GM20431 (cell line): ENCODE data around the gene DEGS2.
"Not testable (repeated sequence)": the region's sequence is repeated elsewhere in the genome, so short reads cannot be mapped to it uniquely, and the experiment has no call there.

Experiments used
- in situ Hi-C: fragments of 300-500 bp; cut with MseI, MboI; formaldehyde crosslinking; loops from one replicate; pipeline ENCODE4 v1.15.0; 2020; ENCODE audit warnings: low sequenced_read_pairs; ENCODE audit not compliant: unreplicated experiment

DEGS2 gene

DNA sequence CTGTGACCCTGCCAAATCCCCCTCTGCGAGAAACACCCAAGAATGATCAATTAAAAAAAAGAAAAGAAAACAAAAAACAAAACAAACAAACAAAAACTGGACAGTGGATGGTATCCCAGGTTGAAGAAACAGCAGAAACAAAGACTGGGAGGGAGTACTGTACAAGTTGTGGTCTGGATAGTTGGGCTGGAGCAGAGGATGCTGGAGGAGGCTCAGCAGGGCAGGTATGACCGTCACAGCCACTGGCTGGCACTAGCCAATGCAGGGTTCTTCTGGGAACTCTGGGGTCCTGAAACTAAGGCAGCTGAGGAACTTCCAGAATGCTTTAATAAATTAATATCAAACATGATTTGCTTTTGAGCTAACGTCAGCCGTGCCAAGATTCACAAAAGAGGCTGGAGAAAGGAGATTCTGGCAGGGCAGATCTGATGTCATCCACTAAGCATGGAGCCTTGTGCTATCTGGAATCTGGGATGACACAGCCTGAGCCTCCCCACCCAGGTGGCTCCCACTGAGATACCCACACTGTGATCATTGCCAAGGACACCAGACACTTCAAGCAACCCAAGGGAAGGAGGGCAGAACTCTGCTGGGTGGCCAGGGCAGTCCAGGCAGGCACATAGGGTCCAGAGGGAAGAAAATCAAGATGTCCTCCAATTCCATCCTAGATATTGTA lies 22.6 kb upstream of the DEGS2 start:
- in situ Hi-C loops: loop anchor here (10.0 kb wide), 1 partner anchor 197 kb away; no protein-coding TSS in a partner anchor

DNA sequence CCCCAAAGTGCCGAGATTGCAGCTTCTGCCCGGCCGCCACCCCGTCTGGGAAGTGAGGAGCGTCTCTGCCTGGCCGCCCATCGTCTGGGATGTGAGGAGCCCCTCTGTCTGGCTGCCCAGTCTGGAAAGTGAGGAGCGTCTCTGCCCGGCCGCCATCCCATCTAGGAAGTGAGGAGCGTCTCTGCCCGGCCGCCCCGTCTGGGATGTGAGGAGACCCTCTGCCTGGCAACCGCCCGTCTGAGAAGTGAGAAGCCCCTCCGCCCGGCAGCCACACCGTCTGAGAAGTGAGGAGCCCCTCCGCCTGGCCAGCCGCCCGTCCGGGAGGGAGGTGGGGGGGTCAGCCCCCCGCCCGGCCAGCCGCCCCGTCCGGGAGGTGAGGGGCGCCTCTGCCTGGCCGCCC lies 21.2 kb upstream of the DEGS2 start:
- in situ Hi-C loops: loop anchor here (10.0 kb wide), 1 partner anchor 196 kb away; no protein-coding TSS in a partner anchor

DNA sequence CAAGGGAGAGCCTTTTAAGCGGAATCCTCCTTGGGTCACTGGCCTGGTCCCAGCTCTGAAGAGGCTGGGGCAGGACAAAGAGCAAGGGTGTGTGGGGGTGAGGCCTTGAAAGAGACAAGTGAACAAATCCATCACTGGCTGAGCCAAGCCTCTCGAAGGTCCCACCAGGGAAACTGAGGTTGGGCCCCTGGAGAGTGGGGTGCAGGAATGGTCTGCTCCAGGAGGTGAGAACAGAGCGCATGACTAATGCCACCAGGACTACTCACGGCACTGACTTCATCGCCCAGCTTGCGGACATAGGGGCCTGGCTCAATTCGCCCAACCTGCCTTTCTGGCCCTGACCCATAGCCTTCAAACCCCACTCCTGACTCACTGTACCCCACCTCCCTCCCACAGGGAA lies 19.2 kb upstream of the DEGS2 start:
- in situ Hi-C loops: no loop called here

DNA sequence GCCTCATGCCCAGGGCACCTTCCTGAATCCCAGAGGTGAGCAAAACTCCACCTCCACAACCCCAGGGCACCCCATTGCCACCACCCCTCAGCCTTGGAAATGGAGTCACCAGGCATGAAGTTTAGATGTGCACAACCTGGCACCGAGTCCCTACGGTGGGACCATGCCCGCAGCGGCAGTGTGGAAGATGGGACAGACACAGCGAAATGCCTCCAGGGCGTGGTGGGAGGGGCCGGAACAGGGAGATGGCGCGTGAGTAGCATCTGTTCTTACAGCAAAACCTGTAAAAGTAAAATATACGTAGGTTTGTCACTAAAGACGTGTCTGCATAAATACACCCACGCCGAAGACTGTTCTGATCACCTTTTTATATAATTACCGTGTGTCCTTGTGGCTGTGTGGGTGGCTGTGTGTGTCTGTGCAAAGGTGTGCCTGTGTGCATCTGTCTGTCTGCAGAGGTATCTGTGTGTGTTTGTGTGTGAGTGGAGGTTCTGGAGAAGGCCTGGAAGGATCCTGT lies 17.4 kb upstream of the DEGS2 start:
- in situ Hi-C loops: no loop called here

DNA sequence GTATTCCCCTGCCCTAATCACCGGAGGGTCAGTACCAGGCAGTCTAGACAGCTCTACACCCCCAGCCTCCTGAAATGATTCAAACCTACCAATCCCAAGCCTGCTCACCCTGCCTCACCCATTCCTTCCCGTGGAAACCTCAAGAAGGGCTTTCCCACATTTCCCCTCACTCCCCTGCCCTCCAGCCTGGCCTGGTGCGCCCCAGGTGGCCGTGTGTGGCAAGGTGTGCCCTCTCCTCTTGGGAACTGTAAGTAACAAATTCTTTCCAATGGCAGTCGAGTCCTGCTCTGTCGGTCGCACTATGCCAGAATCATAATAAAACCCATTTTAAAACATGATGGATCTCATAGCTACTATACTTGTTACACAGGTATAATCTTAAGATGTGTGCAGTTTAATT lies 13.9 kb upstream of the DEGS2 start:
- in situ Hi-C loops: no loop called here

DNA sequence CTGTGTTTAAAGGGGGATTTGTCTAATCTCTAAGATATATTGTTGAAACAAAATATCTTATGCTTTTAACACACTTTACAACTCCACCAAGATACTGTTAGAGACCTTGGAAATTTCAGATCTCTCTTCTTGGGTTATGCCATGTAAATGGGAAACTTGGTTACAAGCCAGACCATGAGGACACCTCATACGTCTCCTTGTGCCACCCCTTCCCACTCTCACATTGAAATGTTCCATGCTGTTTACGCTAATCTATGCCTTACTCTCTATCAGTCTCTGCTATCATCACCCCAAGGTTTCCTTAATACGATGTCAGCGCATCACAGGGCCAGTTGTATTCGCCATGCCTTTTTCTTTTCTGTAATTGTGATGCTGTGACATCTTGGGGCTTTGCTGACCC lies 13.4 kb upstream of the DEGS2 start:
- in situ Hi-C loops: no loop called here

DNA sequence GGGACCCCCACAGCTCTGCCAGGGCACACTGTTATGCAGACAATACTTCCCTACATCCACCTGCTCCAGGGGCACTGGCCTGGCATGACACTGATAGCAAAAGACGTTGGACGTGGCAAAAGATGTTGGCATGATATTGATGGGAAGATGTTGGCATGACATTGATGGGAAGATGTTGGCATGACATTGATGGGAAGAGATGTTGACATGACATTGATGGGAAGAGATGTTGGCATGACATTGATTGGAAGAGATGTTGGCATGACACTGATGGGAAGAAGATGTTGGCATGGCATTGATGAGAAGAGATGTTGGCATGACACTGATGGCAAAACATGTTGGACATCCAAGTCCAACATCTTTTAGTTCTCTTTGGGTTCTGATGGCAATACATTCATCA lies 11.4 kb upstream of the DEGS2 start:
- in situ Hi-C loops: no loop called here

DNA sequence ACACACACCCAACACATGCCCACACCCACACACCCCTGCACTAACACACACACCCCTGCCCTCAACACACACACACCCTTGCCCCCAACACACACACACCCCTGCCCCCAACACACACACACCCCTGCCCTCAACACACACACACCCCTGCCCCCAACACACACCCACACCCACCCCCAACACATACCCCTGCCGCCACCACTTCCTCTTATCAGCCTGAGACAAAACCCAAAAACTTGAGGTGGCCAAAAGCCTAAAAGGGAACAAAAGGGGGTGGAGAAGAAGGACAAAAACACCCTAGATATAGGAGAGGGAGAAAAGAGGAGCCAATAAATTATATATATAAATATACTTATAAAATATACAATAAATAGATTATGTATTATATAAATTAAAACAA lies 9.1 kb upstream of the DEGS2 start:
- in situ Hi-C loops: no loop called here

DNA sequence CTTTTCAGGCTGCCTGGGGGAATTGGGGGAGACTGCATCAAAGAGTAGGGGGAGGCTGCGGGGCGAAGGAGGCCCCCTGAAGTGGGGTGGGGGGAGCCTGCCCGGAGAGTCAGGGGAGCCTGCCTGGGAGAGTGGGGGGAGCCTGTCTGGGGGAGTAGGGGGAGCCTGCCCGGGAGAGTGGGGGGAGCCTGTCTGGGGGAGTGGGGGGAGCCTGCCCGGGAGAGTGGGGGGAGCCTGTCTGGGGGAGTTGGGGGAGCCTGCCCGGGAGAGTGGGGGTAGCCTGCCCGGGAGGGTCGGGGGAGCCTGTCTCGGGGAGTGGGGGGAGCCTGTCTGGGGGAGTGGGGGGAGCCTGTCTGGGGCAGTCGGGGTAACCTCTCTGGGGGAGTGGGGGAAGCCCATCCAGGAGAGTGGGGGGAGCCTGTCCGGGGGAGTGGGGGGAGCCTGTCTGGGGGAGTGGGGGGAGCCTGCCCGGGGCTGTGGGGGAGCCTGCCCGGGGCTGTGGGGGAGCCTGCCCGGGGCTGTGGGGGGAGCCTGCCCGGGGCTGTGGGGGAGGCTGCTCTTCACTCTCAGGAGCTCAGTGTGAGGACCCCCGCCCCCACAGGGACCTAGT lies 6.5 kb upstream of the DEGS2 start:
- in situ Hi-C loops: no loop called here

DNA sequence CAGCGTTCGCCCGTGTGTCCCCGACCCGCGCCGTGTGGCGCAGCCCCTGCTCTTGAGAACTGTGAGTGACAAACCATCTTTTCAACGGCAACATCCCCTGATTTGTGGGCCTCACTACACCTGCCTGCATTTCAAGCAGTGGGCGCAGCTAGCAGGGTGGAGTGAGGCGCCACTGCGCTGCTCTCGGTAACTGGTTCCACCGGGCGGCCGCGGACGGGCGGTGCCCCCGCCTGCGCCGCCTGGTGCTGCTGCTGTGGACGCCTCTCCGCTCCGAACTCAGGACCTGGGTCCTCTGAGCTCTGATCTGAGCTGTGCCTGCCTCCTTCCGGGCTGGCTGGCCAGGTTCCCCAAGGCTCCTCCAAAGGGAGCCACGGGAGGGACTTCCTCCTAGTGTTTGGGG lies 5.9 kb upstream of the DEGS2 start:
- in situ Hi-C loops: no loop called here

DNA sequence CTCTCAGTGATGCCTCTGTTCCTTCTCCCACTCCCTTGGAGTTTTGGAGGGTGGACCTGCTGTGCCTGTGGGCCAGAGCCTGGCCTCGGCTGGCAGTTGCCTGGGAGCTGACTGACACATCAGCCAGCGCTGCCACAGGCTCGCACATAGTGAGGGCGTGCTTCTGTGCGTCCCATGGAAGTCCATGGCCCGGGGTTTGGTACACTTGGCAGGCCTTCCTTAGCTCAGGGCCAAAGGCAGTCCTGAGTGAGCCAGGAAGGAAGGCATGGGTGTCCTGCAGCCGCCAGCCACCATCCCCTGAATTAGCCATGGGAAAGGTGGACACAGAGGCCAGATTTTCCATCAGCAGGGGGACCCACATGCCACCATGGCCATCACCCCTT lies 1.1 kb upstream of the DEGS2 start:
- in situ Hi-C loops: no loop called here

DNA sequence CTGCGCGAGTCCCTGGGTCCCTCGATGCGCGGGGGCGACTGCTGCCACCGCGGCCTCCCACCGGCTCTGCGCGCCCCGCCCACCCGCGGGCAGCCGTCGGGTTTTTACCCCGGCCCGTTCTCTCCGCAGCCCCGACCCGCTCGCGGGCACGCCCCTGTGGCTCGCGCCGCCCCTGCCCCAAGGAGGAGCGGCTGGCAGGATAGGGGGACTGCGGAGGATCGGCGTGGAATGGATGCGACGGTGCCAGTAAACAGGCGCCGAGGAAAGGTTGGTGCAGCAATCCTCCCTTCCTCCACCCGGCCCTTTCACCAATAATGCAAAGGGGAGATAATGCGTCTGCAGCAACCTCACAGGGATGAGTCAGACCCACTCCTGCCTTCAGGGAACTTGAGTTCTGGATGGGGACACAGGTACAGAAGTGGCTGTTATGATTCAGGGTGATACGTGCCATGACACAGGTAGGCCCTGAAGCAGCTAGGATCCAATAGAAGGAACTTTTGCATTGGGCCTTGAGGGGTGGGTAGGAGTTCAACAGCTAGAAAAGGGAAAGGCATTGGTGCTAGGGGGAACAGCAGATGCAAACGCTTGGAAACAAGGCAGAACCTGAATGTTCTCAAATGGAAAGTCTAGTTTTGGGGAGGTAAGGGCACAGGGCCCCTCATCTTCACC lies 554 bp upstream of the DEGS2 start:
- in situ Hi-C loops: no loop called here

DNA sequence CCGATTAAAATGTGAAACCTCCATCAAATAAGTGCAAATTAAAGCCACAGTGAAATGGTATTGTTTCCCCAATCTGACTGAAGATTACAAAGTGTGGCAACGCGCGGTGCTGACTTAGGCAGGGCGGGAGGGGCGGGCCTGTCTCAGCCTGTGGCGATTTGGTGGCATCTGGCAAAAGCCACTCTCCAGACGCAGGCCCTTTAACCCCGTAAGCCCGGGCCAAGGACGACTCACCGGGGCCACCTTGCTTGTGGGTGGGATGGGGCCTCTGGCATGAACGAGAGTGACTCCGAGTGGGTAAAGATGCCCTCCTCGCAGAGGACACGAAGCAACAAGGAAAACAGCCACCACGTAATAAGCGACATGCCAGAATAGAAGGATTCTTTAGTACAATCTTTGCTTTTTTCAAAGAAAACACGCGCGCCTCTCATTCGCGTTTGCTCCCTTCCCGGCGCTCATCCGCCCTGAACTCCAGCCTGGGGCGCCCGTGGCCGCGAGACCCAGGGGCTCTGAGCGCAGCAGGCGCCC lies 815 bp downstream of the DEGS2 start:
- in situ Hi-C loops: no loop called here

DNA sequence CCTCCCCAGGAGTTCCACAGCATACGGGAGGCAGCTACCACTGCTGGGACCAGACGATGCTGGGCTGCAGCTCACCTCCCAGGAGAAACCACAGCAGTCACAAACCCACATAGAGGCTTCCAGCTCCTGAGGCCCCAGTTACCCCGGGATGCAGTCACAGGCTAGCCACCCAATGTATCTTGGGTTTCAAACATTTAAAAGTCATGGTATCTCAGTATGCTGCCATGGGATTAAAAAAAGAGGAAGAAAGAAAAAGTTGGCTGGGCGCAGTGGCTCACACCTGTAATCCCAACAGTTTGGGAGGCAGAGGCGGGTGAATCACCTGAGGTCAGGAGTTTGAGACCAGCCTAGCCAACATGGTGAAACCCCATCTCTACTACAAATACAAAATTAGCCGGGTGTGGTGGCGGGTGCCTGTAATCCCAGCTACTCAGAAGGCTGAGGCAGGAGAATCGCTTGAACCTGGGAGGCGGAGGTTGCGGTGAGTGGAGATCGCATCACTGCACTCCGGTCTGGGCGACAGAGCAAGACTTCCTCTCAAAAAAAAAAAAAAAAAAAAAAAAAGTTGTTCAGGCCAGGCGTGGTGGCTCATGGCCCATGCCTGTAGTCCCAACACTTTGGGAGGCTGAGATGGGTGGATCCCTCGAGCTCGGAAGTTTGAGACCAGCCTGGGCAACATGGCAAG lies 1.8 kb downstream of the DEGS2 start:
- in situ Hi-C loops: not testable (repeated sequence)

DNA sequence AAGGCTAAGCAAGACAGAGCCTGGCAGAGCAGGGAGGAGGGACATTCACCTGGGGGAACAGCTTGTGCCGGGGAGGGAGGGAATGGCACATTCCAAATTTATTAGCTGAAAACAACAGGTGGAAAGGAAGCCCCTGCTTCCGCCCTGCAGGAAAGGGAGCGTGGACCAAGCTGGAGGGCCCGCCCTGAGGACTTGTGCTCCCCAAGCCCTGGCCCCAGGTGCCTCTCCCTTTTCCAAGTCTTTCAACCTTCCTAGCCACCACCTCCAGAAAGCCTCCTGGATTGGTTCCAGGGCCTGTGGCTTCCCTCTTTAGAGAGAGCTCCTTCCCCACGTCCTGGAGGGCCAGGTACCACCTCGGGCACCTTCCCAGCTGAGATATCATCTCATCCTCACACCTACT lies 2.7 kb downstream of the DEGS2 start:
- in situ Hi-C loops: no loop called here

DNA sequence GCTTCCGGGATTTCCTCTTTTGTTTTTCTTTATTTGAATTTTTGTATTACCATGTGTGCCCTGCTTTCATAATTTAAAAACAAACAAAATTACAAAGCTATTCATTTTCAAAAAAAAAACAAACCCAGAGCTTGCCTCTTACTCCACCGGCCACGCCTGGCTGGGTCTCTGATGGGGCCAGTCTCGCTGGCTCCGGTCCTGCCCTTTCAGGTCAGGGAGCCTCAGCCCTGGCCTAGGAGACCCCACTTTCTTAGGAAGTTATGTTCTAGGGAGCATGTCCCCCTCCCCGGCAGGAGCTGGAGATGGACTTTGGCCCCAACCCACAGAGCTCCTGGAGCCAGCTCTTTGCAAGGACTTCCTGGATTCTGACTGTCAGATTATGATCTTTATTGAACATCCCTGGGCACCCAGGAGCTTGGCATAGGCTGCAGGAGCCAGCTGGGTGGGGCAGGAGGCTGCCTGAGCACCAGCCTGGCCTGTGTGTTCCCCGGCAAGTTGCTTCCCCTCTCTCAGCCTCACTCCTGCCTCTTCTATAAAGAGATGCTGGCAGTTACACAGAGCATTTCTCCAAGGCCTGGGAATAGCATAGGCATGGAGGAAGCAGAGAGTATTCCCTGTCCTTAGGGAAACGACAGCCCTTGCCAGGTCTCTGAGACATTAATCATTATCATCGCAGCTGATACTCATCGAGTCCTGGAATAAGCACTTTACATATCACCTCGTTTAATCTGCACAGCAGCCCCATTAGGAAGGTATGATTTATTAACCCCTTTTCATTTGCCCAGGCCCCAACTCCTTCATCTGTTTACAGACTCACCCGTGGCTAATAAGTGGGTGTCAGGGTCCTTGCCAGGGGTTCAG lies 3.5 kb downstream of the DEGS2 start:
- in situ Hi-C loops: no loop called here

DNA sequence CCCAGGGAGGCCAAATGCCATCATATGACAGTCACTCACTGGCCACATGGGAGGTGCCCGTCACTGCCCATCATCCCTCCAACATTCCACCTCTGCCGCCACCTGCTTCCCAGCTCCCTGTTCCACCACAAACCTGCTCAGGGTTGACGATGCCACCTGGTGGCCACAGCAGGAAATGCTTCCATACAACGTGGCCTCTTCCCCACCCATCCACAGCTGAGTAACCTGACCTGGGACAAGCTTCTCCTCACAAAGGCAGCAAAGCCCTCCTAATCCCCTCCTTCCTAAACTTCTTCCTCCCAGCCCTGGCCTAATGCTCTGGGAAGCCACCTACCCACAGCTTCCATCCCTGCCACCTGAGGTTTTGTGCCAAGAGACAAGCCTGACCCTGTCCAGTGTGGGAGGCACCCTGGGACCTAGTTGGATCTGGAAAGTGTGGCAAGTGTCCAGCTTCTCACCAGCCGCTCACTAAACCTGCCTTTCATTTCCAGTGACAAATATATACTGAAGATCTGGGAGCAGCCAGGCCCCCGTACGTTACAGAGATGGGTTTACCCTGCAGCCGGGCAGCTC lies 4.3 kb downstream of the DEGS2 start:
- in situ Hi-C loops: no loop called here

DNA sequence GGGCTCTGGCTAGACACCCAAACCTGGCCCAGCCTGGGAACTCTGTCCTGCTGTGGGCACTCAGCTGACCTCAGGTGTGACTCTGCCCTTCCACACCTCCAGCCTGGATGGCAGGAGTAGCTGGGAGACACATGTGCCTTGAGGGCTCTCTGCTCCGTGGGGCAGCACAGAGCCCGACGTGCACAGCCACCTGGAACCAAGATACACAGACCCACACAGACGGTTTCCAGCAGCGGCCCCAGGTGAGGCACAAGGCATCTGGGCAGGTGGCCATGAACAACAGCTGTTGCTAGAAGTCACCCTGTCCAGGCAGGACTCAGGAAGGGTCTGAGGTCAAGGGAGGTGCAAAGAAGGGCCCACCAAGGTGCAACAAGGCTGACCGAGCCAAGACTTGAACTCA lies 5.9 kb downstream of the DEGS2 start:
- in situ Hi-C loops: no loop called here

DNA sequence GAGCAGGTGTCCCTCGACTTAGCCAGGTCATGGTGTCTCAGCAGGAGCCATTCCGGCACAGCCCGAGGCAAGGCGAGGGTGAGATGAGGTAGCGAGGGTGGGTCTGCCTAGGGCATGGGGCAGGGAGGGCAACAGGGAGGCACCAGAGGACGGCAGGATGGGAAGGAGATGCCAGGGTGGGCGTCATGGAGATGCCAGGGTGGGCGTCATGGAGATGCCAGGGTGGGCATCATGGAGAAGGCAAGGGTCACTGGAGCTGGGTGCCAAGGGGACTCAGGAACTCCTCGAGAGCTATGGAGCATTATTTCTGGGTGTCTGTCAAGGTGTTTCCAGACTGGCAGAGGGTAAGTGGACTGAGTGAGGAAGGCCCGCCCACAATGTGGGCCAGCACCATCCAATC lies 7.4 kb downstream of the DEGS2 start:
- in situ Hi-C loops: no loop called here
